NCI-H1930 (cell line): ENCODE data around the gene SHROOM3.

Experiments used
- DNase-seq, 2 experiments: peaks; one replicate each; lab custom pipeline; 2025; lab: John Stamatoyannopoulos, UW

SHROOM3 gene

DNA sequence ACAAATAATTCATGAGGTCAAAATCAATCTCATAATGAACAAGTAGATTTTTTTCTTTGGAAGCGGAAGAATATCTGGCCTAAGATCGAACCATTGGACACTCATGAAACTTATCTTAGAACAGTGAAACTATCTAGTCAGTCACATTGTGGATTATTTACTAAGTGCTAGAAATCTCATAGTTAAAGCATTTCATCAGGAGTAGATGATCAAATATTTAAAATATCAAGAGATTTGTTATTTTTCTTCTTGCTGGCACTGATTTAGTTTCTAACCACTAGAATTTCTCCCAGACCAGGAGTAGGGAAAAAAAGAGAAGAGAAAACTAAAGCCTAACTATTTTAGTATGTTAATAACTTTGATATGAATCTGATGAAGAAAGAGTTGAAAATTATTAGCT is 105.5 kb downstream of the SHROOM3 start:
- DNase-seq, result no peak

GRCh38 chr4:76543378-76543777 is 108.3 kb downstream of the SHROOM3 start:
- no peak for DNase-seq

DNA sequence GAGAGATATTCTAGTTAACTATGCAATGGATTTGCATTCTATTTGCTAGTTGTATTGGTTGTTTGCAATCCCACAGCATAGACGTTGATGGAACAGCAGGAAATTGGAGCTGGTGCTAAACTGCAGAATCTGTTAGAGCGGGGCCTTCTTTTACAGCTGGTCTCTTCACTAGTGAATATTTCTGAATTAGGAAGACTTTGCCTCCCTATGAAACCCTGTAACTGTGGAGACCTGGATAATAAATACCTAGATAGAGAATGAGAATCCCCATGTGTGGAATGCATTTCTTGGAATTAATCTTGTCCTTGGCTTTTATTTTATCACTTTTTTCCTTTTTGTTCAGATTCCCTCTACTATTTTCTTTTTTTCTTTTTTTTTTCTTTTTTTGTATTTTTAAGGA is 109.7 kb downstream of the SHROOM3 start:
- DNase-seq, result no peak

- DNase-seq, result no peak
Measured at GRCh38 chr4:76545226-76545884, 110.3 kb downstream of the SHROOM3 start.

DNA sequence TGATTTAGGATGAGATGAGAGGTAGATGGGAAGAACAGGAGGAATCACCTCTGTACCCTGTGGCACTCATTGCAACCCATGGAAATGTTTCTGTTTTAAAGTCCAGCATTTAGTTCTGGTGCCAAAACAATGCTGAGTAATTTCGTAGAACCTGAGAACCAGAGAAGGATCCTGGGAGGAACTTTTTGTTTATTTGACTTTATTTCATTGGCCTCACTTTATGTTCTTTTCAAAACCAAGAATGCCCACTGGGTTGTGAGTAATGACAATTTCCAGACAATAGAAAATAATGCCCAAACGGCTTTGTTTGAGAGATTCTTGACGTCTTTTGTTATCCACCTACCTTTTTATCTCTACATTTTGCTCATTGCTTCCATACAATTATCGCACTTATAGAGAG is 111.3 kb downstream of the SHROOM3 start:
- no peak for DNase-seq

- DNase-seq, result no peak
Measured at GRCh38 chr4:76546759-76547742, 112.0 kb downstream of the SHROOM3 start.

DNA sequence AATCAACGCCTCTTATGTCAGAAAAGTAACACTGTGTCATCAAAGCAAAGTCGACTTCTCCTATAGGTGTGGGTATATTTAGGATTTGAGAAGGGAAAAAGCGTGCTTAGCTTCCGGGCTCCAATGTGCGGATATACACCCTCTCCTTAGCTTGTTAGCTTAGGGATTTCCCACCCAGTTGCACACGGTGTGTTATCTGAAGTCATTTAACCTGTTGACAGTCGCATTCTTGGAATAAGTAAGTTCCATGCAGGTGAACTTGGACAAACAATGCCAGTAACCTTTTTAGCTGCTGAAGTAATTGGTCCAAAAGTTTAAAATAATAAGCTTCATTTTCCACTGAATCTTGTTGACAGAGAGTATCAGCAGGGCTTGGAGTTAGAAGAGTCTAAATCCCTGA is 113.7 kb downstream of the SHROOM3 start:
- no peak for DNase-seq

DNA sequence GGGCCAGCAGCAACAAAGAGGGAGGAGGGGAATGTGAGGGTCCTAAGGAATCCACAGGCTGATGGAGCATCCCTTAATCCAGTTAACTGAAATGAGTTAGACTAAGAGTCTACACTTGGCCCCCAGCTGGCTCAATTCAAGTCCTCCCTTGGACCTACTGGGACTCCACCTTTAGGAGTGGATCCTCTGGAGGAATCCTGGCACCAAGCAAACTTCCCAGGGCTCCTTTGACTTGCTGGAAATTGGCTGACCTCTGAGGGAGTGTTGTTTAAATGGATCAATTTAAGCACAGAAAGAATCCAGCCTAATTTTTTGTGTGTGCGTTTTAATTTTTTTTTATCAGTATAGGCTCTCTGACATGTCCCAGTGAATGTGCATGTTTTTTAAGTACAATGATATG is 114.7 kb downstream of the SHROOM3 start:
- no peak for DNase-seq

DNA sequence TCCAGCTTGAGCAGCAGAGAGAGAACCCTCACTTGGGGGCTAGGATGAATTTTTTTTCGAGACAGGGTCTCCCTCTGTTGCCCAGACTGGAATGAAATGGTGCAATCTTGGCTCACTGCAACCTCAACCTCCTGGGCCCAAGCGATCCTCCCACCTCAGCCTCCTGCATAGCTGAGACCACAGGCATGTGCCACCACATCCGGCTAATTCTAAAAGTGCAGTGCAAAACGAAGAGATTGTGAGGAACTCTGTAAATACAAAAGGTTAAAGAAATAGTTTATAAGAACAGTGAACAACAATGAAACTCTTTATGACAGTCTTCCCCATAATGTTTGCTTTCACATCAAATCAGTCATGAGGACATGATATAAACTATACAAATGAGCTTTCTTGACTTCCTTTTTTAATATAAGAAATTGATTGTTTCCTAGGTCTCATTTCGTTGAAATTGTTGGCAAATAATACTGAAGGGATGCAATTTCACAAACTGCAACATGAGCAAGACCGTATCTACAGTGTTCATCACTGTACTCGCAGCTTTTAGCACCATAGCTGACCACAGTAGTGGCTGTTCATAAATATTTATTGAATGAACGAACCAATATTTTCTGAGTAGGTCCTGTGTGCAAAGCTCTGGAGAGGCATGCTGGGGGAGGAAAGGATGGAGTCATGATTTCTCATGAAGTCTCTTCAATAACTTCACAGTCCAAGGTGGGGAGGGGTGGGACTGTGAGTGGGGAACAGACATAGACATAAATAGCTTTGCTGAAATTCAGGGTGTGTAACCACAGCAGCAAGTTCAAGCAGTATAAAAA is 116.1 kb downstream of the SHROOM3 start:
- DNase-seq, result no peak

- DNase-seq, result no peak
Measured at GRCh38 chr4:76554630-76555029, 119.6 kb downstream of the SHROOM3 start.

GRCh38 chr4:76556452-76556851 is 121.4 kb downstream of the SHROOM3 start:
- no peak for DNase-seq

- DNase-seq, result no peak
Measured at GRCh38 chr4:76558396-76559235, 123.6 kb downstream of the SHROOM3 start.

DNA sequence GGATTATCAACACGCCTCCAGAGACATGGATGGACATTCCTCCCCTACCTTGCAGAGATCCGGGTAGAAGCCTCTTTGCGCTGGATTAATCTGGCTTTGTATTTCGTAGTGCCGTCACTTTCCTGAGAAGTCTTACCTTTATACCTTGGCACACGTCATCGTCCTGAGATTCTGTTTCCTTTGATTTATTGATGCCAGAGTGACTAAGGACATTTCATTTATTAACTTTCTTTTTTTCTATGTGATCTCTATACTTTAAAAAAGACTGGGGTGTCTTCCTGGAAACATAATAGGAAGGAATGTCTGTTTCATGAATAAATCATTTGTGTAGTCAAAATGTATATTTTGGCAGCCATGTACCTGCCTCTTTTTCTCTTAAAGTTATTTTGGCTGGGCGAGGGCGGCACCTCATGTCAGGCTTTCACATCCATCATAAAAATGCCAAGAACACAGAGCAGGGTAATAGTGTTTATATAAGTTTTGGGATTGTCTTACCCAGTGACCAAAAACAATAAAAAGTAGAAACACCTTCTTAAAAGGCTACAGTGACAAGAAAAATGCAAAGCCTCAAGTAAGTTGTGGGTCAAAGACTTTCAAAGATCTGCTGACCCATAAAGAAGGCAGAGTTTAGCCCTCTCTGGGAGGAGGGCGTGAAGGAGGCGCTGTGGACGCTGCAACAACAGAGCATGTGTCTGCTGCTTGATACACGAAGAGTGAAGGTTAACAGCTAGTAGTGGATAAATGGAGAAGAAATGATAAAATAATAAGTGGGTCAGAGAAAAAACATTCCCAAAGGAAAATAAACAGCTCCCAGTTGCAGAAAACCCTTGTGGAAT is 124.4 kb downstream of the SHROOM3 start:
- DNase-seq, result no peak

DNA sequence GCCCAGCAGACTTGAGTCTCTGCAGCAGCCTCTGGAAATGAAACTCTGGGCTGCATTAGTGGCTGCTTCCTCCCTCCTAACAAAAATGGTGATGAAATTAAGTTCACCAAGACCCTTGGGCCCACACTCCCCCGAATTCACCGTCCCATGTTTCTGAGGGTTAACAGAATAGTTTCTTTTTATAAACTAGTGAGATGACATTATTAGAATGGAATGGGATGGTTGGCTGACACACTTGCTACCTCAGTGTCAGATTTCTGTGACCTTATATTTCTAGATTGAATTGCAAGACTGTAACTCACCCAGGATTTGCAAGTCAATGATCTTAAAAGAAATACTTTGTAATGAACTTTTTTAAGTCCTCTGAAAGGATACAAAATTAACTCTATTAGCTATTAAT is 127.1 kb downstream of the SHROOM3 start:
- no peak for DNase-seq

DNA sequence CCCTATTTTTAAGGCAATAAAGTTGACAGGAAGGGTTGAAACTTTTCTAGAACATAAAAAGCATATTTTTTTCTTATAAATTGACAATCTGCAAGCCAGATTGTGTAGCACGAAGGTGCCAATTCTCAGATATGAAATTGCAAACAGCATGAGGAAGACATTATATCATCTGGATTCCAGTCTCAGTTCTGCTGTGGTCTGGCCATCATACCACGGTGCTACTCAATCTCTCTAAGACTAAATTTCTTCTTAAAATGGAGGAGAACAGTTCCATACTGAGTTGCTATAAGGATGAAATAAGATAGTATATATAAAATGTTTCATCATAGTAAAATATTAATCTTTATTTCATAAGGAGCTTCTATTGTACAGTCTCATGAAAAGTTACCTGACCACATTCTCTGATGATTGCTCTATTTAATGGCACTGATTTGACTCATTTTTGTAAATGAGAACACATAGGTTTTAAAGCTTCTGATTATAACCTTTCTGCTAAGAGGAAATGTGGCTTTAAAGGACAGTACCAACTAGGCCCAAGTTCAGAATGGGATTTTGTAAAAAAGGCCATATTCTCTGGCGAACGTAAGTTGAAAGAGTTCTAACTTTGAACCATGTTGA is 127.9 kb downstream of the SHROOM3 start:
- no peak for DNase-seq

DNA sequence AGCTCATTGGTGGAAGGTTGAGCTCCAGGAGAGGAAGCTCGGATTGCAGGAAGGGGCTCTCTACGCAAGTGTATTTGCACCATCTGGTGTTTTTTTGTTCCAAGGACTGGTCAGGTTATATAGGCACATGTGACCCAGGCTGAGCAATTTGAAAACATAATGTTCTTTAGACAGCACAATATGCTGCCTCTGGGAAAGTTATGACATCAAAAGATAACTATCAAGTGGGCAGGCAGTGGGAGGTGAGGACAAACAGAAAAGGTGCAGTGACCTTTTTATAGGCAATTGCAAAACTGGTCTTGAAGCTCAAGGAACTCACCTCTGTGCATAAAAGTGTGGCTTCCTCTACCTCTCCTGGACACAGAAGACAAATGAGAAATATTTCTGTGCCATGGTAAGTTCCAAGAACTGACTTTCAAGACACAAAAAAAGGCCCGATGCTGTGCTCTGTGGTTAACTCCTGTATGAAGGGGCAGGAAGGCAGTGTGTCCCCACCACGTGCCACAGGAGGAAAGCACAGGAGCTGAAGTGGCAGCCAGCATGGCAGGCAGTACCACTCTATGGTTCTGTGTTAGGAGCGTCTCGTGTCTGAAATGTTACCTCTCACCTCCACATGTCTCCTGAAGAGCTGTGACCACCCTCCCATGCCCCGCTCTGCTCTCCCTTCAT is 128.6 kb downstream of the SHROOM3 start:
- no peak for DNase-seq

- DNase-seq, result no peak
Measured at GRCh38 chr4:76564123-76564915, 129.3 kb downstream of the SHROOM3 start.

DNA sequence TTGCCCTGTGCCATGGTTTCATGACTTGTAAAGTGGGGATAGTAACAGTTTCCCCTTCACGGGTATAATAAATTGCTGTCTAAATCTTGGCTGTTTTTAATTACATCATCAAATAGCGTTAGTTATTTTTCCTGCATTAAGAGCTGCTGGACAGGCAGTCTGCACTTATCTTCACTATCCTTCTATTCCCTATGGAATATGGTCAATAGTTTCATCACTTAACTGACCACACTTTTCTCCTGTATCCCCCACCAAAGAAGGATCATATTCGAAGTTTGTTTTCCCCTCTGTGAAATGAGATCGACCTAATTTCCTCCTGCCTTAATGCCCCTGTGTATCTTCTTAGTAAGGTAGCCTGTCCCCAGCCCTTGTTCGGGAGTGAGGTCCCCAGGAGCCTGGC is 133.2 kb downstream of the SHROOM3 start:
- no peak for DNase-seq

DNA sequence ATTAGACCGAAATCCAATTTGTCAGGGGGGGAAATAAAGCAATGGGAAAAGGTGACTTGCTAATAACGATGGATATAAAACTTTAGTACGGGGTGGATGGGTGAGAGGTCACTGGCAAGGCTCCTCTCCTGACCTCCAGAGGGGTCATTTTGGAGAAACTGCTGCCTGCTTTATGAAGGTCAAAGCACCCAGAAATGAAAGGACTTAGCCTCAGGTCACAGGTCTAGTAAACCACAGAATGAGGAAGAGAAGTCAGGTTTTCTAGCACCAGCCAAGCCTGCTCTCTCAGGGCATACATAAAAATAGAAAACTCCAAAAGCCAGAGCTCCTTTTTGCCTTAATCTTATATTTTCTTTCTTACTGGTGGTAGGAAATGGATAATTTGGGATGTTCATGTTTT is 134.2 kb downstream of the SHROOM3 start:
- no peak for DNase-seq
